Stimulated activated memory B cell treated with anti-CD40 and anti-IgM and Interleukin-4, amounts not matched to agents 10 μg/mL and 1 μg/mL and 100 μg/mL, for 72 hours (primary cell): ENCODE data around the gene PRKRA.
"Not testable (repeated sequence)": the region's sequence is repeated elsewhere in the genome, so short reads cannot be mapped to it uniquely, and the experiment has no call there.

Source experiments
- ATAC-seq: fragments of 150-1000 bp; cut with Tn5 transposase; 2 replicates; pipeline ENCODE4 v1.10.0; 2021
- H3K27ac Mint-ChIP-seq: one replicate; pipeline ENCODE4 v1.8.0; 2022; ENCODE audit warnings: mild to moderate bottlenecking, mixed read lengths
- H3K27me3 Mint-ChIP-seq: one replicate; pipeline ENCODE4 v1.8.0; 2022; ENCODE audit warnings: mixed read lengths
- H3K36me3 Mint-ChIP-seq: one replicate; pipeline ENCODE4 v1.8.0; 2022; ENCODE audit warnings: mixed read lengths
- H3K4me1 Mint-ChIP-seq: one replicate; pipeline ENCODE4 v1.8.0; 2022; ENCODE audit warnings: mixed read lengths
- H3K4me3 Mint-ChIP-seq: one replicate; pipeline ENCODE4 v1.8.0; 2022; ENCODE audit warnings: mild to moderate bottlenecking, moderate library complexity, mixed read lengths
- H3K9me3 Mint-ChIP-seq: one replicate; pipeline ENCODE4 v1.8.0; 2022; ENCODE audit warnings: mixed read lengths

PRKRA gene

DNA sequence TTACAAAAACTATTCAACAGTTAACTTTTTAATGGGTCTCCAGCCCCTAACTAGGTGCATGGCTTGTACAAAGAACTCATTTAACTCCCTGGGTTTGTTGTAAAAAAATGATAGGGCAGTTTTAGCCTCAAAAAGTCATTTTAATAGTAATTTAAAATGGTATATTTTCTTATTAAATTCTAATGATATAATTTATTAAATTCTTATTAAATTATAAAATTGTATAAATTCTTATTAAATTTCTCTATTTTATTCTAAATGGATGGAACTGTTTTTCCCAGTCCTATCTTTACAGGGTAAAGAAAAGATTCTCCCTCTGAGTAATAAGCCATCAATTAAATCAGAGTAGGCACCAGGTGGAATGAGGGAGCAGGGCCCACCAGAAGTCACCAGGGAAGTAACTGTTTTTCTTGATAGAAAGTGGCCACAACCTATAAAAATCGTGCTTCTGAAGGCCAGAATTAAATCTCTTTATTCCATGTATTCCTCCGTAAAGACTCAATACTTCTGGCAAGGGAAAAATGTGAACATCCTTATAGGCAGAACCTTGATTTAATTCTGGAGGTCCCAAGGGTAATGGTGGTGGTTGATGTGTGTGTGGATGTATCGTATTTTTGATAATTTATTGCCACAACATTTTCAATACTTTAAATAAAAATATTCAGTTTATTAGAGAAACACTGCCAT, 26.6 kb upstream of the PRKRA start:
- no peak for ATAC-seq
- Mint-ChIP-seq H3K27me3 (no peaks in the 10 kb centered on the region), H3K36me3 (no peaks in the 10 kb centered on the region), H3K4me3 (peak overlapping the region; percentile 47), H3K4me1 (peaks cover 30% of the 10 kb centered on the region), H3K27ac (peak overlapping the region; percentile 97), H3K9me3 (no peaks in the 10 kb centered on the region)

DNA sequence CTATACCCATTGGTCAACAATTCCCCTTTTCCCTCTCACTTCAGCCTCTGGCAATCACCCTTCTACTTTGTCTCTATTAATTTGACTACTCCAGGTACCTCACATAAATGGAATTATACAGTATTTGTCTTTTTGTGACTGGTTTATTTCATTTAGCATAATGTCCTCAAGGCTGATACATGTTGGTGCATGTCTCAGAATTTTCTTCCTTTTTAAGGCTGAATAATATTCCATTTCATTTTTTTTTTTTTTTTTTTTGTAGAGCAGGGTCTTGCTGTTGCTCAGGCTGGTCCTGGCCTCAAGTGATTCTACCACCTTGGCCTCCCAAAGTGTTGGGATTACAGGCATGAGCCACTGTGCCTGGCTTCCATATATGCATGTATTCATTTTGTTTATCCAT, 25.5 kb upstream of the PRKRA start:
- Mint-ChIP-seq H3K4me3 (no peak overlapping the region), H3K27me3 (no peaks in the 10 kb centered on the region)

GRCh38 chr2:178474560-178474959, 23.6 kb upstream of the PRKRA start:
- no peak overlapping the region for H3K27ac Mint-ChIP-seq
- peaks cover 13% of the 10 kb centered on the region for H3K4me1 Mint-ChIP-seq
- no peaks in the 10 kb centered on the region for H3K36me3 Mint-ChIP-seq
- H3K9me3 Mint-ChIP-seq = no peaks in the 10 kb centered on the region
- no peak overlapping the region for H3K4me3 Mint-ChIP-seq
- no peaks in the 10 kb centered on the region for H3K27me3 Mint-ChIP-seq
- ATAC-seq = no peak

More for the DNA sequence above, 25.5 kb upstream of the PRKRA start:
- no peaks in the 10 kb centered on the region for H3K9me3 Mint-ChIP-seq
- peaks cover 19% of the 10 kb centered on the region for H3K4me1 Mint-ChIP-seq
- no peak overlapping the region for H3K27ac Mint-ChIP-seq
- no peak for ATAC-seq
- no peaks in the 10 kb centered on the region for H3K36me3 Mint-ChIP-seq

GRCh38 chr2:178473931-178474330, 23.0 kb upstream of the PRKRA start:
- H3K9me3 Mint-ChIP-seq = no peaks in the 10 kb centered on the region
- H3K4me3 Mint-ChIP-seq = no peak overlapping the region

DNA sequence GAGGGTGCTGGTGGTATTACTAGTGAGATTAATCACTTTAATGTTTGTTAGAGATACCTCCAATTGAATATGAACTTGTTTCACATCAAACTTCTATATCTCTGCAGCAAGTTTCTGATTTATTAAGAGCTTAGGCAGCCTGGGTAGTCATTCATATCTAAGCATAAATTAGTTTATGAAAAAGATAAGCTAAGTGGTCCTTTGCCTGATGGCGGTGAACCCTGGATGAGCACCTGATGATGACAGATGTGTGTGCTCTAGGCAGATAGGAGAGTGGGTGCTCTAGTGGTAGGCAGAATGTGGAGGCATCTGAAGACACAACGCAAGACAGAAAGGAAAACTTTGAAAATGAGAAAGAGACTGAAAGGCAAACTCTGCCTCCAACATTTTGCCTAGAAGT, 22.4 kb upstream of the PRKRA start:
- no peak for ATAC-seq
- H3K4me3 Mint-ChIP-seq = no peak overlapping the region
- H3K27ac Mint-ChIP-seq = no peak overlapping the region

More at GRCh38 chr2:178473931-178474330, 23.0 kb upstream of the PRKRA start:
- no peak for ATAC-seq
- Mint-ChIP-seq H3K27me3 (no peaks in the 10 kb centered on the region), H3K4me1 (peaks cover 8% of the 10 kb centered on the region), H3K27ac (no peak overlapping the region), H3K36me3 (no peaks in the 10 kb centered on the region)

GRCh38 chr2:178471313-178471712, 20.3 kb upstream of the PRKRA start:
- not testable (repeated sequence) for H3K4me1 Mint-ChIP-seq, H3K27me3 Mint-ChIP-seq, H3K27ac Mint-ChIP-seq, H3K9me3 Mint-ChIP-seq, H3K4me3 Mint-ChIP-seq, ATAC-seq
- peaks cover 11% of the 10 kb centered on the region for H3K36me3 Mint-ChIP-seq

More for the DNA sequence above, 22.4 kb upstream of the PRKRA start:
- no peaks in the 10 kb centered on the region for H3K36me3 Mint-ChIP-seq
- H3K9me3 Mint-ChIP-seq = no peaks in the 10 kb centered on the region
- peaks cover 3% of the 10 kb centered on the region for H3K4me1 Mint-ChIP-seq
- no peaks in the 10 kb centered on the region for H3K27me3 Mint-ChIP-seq

DNA sequence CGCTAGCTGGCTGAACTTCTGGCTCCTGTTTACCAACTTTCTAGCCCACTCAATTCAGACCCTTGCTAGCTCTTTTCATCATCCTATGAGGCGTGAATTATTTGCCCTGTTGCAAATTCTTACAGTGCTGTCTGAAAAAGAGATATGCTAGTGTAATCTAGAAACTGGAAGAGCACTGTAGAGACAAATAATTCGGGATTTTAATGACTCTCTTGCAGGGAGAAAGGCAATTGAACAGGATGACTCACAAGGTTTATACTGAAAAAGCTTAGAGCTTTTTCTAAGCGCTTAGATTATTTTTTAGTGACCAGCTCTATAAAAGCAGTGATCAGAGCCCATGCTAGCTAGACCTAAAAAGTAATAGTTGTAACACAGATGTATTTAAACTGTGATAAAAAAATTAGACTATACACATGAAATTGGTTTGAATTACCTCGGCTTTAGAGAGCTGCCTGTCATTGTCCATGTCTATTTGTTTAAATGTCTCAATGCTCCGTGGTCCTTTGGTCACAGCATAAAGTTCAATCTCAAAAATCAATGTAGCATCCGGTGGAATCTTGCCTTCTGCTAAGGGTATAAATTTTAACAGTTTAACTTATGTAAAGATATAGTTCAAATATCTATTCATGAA, 18.4 kb upstream of the PRKRA start:
- no peaks in the 10 kb centered on the region for H3K9me3 Mint-ChIP-seq
- no peaks in the 10 kb centered on the region for H3K27me3 Mint-ChIP-seq
- no peak overlapping the region for H3K27ac Mint-ChIP-seq
- no peak for ATAC-seq
- H3K4me1 Mint-ChIP-seq = no peaks in the 10 kb centered on the region
- H3K36me3 Mint-ChIP-seq = peaks cover 17% of the 10 kb centered on the region
- no peak overlapping the region for H3K4me3 Mint-ChIP-seq

GRCh38 chr2:178457390-178457886, 6.5 kb upstream of the PRKRA start:
- no peaks in the 10 kb centered on the region for H3K9me3 Mint-ChIP-seq
- H3K4me3 Mint-ChIP-seq = no peak overlapping the region
- ATAC-seq = no peak
- H3K27me3 Mint-ChIP-seq = no peaks in the 10 kb centered on the region
- H3K4me1 Mint-ChIP-seq = no peaks in the 10 kb centered on the region
- no peaks in the 10 kb centered on the region for H3K36me3 Mint-ChIP-seq
- no peak overlapping the region for H3K27ac Mint-ChIP-seq

- Mint-ChIP-seq H3K4me1 (peaks cover 8% of the 10 kb centered on the region), H3K4me3 (no peak overlapping the region), H3K27me3 (no peaks in the 10 kb centered on the region), H3K36me3 (no peaks in the 10 kb centered on the region), H3K27ac (no peak overlapping the region), H3K9me3 (no peaks in the 10 kb centered on the region)
- no peak for ATAC-seq
These were observed 5.0 kb upstream of the PRKRA start for GRCh38 chr2:178455947-178456346.

DNA sequence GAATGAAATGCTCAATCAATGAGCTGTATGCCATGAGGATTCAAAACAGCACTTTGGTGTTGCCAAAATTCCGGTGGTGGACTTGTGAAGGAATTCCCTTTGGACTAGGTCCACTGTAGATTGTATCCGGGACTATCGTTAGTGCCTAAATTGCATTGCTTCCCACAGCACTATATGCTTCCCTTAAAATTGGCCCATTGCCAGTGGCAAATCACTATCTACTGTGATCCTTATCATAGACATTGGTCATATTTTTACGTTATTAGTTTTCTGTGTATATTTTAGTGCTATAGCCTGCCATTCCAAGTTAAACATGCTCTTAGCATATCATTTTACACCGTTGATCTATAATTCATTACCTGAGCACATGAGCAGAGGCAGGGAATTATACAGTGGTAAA, 1.9 kb upstream of the PRKRA start:
- H3K27me3 Mint-ChIP-seq = no peaks in the 10 kb centered on the region
- ATAC-seq = no peak
- no peak overlapping the region for H3K4me3 Mint-ChIP-seq
- peaks cover 31% of the 10 kb centered on the region for H3K4me1 Mint-ChIP-seq
- no peaks in the 10 kb centered on the region for H3K9me3 Mint-ChIP-seq
- H3K36me3 Mint-ChIP-seq = peaks cover 11% of the 10 kb centered on the region
- no peak overlapping the region for H3K27ac Mint-ChIP-seq

GRCh38 chr2:178452334-178452733, 1.4 kb upstream of the PRKRA start:
- Mint-ChIP-seq H3K4me1 (peaks cover 32% of the 10 kb centered on the region), H3K27ac (no peak overlapping the region), H3K9me3 (no peaks in the 10 kb centered on the region), H3K27me3 (no peaks in the 10 kb centered on the region), H3K36me3 (peaks cover 13% of the 10 kb centered on the region), H3K4me3 (peak overlapping the region; percentile 93)
- no peak for ATAC-seq

DNA sequence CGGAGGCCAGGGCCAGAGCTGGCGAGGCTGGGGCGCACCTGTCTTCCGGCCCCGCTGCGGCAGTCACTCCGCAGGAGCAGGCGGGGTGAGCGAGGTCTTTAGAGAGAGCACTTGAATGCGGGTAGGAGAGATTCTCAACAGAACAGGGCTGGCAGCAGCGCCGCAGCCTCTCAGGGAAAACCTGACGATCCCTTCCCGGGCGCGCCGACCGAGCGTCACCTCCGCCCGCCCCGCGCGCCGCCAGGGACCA, 526 bp downstream of the PRKRA start:
- no peaks in the 10 kb centered on the region for H3K27me3 Mint-ChIP-seq
- ATAC-seq = peak; percentile 79
- H3K27ac Mint-ChIP-seq = peak overlapping the region; percentile 91
- peak overlapping the region; percentile 91 for H3K4me3 Mint-ChIP-seq
- H3K4me1 Mint-ChIP-seq = peaks cover 32% of the 10 kb centered on the region
- no peaks in the 10 kb centered on the region for H3K9me3 Mint-ChIP-seq
- H3K36me3 Mint-ChIP-seq = peaks cover 13% of the 10 kb centered on the region

DNA sequence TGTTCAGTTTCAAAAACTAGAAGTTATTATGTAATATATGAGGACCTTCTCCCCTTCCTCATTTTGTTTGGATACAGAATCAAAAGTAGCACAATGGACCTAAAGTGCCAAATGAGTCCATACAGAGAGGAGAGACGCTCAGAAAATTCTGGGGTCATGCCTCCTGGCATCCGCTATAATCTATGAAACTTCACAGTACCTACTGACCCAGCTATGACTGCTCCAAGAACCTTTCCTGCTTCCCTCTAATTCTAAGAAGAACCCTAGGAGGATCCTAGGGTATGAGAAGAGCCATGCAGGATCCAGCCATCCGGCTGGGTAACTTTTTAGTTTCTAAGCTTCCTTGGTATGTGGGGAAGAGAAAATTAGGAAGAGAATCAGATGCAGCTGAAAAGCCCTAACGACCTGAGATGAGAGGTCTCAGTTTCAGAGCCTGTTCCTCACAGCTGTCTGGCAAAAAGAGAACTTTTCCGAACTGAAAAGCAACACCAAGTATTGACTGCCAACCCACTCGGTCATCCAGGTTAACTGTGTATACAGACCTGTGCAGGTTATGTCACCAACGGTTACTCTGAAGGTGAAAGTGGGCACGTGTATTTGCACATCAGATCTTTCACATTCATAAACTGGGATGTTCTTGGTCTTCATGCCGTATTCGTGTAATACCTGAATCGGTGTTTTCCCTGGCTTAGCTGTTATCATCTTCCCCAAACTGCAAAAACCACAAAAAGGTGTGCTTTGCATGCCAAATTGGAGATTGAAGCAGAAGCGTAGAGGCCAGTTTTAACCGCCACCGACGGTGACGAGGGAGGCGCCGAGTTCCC, 1.1 kb downstream of the PRKRA start:
- Mint-ChIP-seq H3K27me3 (no peaks in the 10 kb centered on the region), H3K9me3 (no peaks in the 10 kb centered on the region), H3K4me3 (peak overlapping the region; percentile 91), H3K4me1 (peaks cover 32% of the 10 kb centered on the region), H3K36me3 (peaks cover 17% of the 10 kb centered on the region), H3K27ac (peak overlapping the region; percentile 91)
- no peak for ATAC-seq

- Mint-ChIP-seq H3K27ac (no peak overlapping the region), H3K4me1 (peaks cover 32% of the 10 kb centered on the region), H3K4me3 (peak overlapping the region; percentile 91), H3K36me3 (peaks cover 24% of the 10 kb centered on the region), H3K9me3 (no peaks in the 10 kb centered on the region), H3K27me3 (no peaks in the 10 kb centered on the region)
- no peak for ATAC-seq
These were observed 1.9 kb downstream of the PRKRA start for GRCh38 chr2:178448968-178449661.

DNA sequence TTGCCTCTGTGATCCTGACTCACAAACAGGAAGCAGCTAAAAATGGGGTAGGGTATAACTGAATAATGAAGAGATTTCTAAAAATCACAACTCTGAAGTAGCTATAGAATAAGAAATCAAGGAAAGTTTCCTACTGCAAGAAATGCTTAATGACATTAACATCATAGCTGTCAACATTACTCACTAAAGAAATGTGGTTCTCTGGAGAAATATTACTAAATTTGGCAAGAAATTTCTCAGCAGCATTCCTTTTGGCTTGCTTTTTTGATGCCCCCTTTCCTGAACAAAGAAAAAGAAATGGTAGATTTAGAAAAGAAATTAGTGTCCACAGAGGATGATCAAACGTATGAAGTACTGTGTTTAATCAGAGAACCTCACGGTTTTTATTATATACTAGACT, 9.5 kb downstream of the PRKRA start:
- Mint-ChIP-seq H3K4me3 (no peak overlapping the region), H3K9me3 (no peaks in the 10 kb centered on the region), H3K4me1 (no peaks in the 10 kb centered on the region), H3K27ac (no peak overlapping the region), H3K36me3 (peaks cover 52% of the 10 kb centered on the region), H3K27me3 (no peaks in the 10 kb centered on the region)
- ATAC-seq = no peak
